OCI-LY1 (cell line): Measurements from ENCODE around the gene CYP17A1.

Source experiments
- CTCF ChIP-seq: fragments of 200-600 bp; sonication (generic), shearing (Covaris generic); IDR thresholded peaks from 2 replicates; pipeline ENCODE4 v1.5.1; 2017; ENCODE audit warnings: mild to moderate bottlenecking, antibody characterized with exemption, low read length, moderate library complexity, mixed read lengths
- EZH2 ChIP-seq: fragments of 200-600 bp; sonication (generic), shearing (Covaris generic); IDR thresholded peaks from 2 replicates; pipeline ENCODE4 v1.8.0; 2017; ENCODE audit warnings: borderline replicate concordance, mixed run types, mild to moderate bottlenecking, antibody characterized with exemption, low read length, moderate library complexity, mixed read lengths

- TF ChIP-seq CTCF (no peak), EZH2 (no peak)
Observed at GRCh38 chr10:102808380-102808779, 28.8 kb downstream of the CYP17A1 start.
